Omental fat pad (tissue), 4 donors: ENCODE measurements around the gene MGAT4D. TPM values are rescaled to one million over a fixed set of nuclear protein-coding genes. Genes with fewer than 3 reads are reported as not detected.
A peak's percentile ranks its signal among the peaks of the same experiment; 100 is the strongest.
"Not testable (repeated sequence)": the region's sequence is repeated elsewhere in the genome, so short reads cannot be mapped to it uniquely, and the experiment has no call there.

Experiments used
- ATAC-seq: fragments of 150-250 bp; one replicate; pipeline ENCODE4 v1.9.1; 2016; ENCODE audit warnings: mild to moderate bottlenecking, moderate library complexity; ENCODE audit not compliant: low FRiP score
- DNase-seq: peaks from one replicate; pipeline ENCODE4 v3.0.0-alpha.2; 2019; ENCODE audit warnings: low spot score
- total RNA-seq, 4 donors: library from RNA; depleted of rRNA; stranded (reverse); fragments of >200 nt; gene quantifications; one replicate each; pipeline ENCODE4 v1.1.0, GENCODE V29; 2016
- TF ChIP-seq, protein P1 (sequence below), 3 donors: fragments of 450-650 bp; IDR thresholded peaks; one replicate each; pipeline ENCODE4 v1.5.1; 2016 to 2017; ENCODE audit warnings: antibody characterized with exemption in 3 of 3, mild to moderate bottlenecking in 3 of 3, moderate library complexity in 2 of 3

Gene MGAT4D
- total RNA-seq, 4 donors from 2014 or later, result not detected

- DNase-seq (no peak), ATAC-seq (no peak)
- TF ChIP-seq, protein P1, sequence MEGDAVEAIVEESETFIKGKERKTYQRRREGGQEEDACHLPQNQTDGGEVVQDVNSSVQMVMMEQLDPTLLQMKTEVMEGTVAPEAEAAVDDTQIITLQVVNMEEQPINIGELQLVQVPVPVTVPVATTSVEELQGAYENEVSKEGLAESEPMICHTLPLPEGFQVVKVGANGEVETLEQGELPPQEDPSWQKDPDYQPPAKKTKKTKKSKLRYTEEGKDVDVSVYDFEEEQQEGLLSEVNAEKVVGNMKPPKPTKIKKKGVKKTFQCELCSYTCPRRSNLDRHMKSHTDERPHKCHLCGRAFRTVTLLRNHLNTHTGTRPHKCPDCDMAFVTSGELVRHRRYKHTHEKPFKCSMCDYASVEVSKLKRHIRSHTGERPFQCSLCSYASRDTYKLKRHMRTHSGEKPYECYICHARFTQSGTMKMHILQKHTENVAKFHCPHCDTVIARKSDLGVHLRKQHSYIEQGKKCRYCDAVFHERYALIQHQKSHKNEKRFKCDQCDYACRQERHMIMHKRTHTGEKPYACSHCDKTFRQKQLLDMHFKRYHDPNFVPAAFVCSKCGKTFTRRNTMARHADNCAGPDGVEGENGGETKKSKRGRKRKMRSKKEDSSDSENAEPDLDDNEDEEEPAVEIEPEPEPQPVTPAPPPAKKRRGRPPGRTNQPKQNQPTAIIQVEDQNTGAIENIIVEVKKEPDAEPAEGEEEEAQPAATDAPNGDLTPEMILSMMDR (IDR thresholded peaks at IDR 0.05), result no peak
These were observed 70.1 kb downstream of the MGAT4D start for GRCh38 chr4:140427919-140428471.

- DNase-seq, result no peak
- ATAC-seq, result peak; percentile 90
- TF ChIP-seq, protein P1 (IDR thresholded peaks at IDR 0.05), result no peak
These were observed 70.8 kb downstream of the MGAT4D start, which contains the start of gene CLGN for GRCh38 chr4:140427106-140427918. TSS of gene CLGN (minus strand) at chr4:140427648. CDS start at chr4:140413078, 14,570 bp downstream.

- TF ChIP-seq, protein P1 (IDR thresholded peaks at IDR 0.05), result no peak
- ATAC-seq (peak; percentile 26), DNase-seq (no peak)
These were observed 71.4 kb downstream of the MGAT4D start for GRCh38 chr4:140426610-140427105.

- ATAC-seq, result no peak
- TF ChIP-seq, protein P1 (IDR thresholded peaks at IDR 0.05), result no peak
- DNase-seq, result no peak
These were observed 75.0 kb downstream of the MGAT4D start for GRCh38 chr4:140423106-140423505.

GRCh38 chr4:140413130-140413969 lies 84.7 kb downstream of the MGAT4D start:
- not testable (repeated sequence) for ATAC-seq, DNase-seq

DNA sequence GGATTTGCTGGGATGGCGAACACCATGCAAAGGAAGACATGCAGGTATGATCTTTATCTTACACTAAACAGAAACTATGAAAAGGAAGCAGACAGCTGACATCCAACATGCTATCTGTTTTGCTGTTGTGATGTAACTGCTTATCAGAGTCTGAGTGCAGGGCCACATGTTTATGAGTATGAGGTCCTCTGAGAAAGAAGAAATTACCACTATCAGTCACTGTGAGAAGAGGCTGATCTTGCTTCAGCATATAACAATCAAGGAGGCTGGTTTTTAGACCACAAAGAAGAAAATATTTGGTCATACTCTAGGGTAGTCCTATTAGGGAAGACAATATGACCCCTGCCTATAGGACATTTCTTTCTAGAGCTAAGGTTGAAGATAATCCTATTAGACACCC lies 89.1 kb downstream of the MGAT4D start:
- ATAC-seq, result no peak
- TF ChIP-seq, protein P1 (IDR thresholded peaks at IDR 0.05), result no peak

DNA sequence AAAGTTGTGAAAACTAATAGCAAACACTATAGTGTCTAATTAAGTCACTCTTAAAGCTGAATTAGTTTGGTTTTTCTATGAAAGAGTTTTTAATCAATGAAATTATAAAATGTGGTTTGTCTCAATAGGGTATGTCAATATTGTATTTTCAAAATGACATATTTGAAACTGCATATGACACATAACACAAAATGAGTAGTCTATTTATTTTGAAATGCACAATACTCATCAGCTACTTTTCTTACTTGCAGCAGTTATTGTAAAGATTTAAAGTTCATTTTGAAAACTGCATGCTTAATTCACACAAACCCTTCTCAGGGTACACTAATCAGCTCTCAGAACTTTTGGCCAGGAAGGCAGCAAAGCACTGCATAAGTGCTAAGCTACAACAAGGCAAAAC lies 91.8 kb downstream of the MGAT4D start:
- TF ChIP-seq, protein P1 (IDR thresholded peaks at IDR 0.05), result no peak
- ATAC-seq (no peak), DNase-seq (no peak)

More for the DNA sequence above, 89.1 kb downstream of the MGAT4D start:
- DNase-seq, result no peak
